KG1 (cell line): Measurements from ENCODE around the gene TNC.
"Not testable (repeated sequence)": the region's sequence is repeated elsewhere in the genome, so short reads cannot be mapped to it uniquely, and the experiment has no call there.

ENCODE experiments used
- DNase-seq: peaks from one replicate; lab custom pipeline; 2025; lab: John Stamatoyannopoulos, UW

Gene TNC

DNA sequence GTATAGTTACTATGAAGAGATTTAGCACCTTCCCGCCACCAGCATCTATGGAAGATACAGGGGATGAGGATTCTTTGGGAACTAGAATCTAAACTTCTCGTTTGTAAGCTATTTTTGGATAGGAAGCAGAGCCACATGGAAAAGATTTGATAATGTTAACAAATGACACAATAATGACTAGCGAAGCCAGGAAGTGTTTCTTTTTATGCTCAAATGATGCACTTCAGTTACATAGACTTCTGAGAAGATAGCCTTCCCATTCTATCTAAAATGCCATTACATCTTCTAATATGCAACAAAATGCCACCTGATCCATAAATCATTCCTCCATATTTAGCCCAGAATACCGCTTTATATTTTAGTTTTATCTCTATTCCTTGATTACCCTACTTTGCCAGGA lies 17.0 kb upstream of the TNC start:
- DNase-seq, result no peak

GRCh38 chr9:115133649-115134048 lies 15.7 kb upstream of the TNC start:
- DNase-seq, result no peak

DNA sequence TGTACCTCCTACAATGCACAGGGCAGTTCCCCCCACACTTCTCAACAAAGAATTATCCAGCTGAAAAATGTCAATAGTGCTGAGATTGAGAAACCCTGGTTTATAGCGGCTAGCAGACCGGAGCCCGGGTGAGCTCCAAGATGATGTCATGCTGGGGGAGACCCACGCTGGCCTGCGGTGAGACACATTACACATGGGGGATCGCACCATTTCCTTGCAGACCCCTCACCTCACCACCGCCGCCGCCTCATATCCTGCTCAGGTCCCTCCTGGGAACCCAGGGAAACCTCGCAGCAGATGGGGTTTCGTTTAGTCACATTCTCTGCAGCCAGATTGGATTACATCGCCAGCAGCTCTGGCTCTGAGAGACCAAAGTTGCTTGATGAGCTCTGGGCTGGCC lies 14.7 kb upstream of the TNC start:
- DNase-seq, result no peak

DNA sequence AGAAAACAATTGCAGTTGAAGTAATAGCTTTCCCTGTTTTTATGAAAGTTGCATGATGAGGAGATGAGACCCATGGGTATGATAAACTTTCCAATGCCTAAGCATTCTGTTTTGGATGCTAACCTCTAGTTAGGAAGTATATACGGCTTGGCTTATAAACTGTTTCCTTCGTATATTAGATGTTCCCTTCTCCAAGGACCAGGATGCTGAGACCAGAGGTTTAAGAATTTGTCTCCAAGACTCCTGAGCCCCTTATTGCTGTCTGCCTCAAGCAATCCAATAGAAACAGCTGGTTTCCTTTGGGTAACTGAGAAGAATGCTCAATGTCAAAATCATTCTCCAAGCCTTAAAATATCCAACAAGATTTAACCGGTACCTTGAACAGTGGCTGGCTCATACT lies 12.2 kb upstream of the TNC start:
- no peak for DNase-seq

GRCh38 chr9:115128726-115129125 lies 10.8 kb upstream of the TNC start:
- not testable (repeated sequence) for DNase-seq

DNA sequence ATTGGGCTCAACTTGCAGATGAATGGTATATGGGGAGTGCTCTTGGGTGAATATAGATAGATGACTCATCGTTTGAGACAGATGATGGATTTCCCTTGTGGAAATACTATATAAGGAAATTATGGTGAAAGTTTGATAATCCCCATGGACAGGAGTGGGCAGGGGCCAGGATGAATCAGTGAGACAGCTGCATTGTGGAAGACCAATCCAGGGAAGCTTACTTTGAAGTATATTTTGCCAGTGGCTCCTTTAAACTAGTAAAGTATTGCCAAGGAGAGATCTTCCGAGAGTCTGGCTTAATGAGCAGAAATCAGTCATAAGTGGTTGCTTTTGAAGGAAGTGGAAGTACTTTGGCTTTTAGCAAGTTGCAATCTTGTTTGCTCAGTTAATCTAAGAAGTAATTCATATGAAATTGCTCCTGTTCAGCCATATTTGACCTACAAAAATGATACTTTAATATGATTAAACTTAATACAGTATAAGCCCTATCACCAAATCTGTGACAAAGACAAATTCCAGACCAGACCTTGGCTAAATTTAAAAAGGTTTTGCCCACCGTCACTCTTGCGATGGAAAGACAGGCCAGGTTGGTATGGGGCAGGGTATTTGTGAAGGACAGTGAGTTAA lies 9.3 kb upstream of the TNC start:
- no peak for DNase-seq

DNA sequence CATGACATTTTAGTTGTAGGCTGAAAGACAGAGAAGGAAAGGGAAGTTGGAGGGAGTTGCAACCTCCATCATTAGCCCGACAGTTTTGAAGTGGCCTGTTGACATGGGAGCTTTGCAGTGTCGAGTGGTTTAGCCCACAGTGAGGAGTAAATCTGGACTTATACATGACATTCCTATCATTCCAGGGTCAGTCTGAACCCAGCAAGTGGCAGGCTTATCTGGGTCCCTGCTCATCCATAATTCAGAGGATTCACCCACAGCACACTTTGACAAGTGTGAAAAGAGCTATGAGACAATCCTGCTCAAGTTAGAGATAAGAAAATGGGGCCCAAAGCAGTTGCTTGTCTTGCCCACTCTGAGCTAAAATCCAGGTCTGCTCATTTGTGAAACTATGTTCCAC lies 8.4 kb upstream of the TNC start:
- no peak for DNase-seq

GRCh38 chr9:115122937-115123336 lies 5.0 kb upstream of the TNC start:
- no peak for DNase-seq

DNA sequence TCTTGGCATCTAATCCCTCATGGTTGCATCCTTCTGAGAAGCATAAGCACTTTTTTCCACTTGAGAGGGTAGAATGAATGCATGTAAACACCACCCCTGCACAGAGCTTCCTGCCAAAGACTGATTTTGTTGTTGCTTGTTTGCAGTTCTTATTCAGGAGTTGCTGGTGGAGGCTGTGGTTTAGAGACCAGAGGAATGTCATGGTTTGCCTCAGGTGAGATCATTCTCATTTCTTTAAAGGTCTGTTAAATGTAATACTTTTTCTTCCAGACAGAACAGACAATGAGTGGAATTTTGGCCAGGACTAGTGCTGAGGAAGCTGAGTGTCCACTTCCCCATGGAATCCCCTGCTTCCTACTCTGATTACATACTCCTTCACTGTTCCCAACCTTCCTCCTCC lies 3.2 kb upstream of the TNC start:
- DNase-seq, result no peak

- DNase-seq, result no peak
Observed at GRCh38 chr9:115118879-115119218, 892 bp upstream of the TNC start.

- DNase-seq, result no peak
Observed at GRCh38 chr9:115116421-115117284, 1.3 kb downstream of the TNC start.

DNA sequence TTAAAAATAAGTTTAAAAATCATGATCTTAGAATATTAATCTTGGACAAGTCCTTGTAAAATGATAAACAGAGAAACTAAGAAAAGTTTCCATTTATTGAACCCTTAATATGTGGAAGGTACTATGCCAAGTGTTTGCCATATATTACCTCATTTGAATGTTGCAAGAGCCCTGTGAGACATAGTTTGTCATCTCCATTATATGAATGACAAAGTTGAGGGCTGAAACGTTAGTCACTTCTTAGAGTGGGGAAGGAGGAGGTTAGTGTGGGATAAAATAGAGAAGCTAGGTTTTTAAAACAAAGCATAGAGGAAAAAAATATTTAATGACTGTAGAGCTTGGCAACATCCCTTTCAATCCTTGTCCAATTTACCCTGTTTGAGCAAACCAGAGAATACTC lies 2.0 kb downstream of the TNC start:
- DNase-seq, result no peak

- no peak for DNase-seq
Observed at GRCh38 chr9:115115117-115115880, 2.7 kb downstream of the TNC start.

DNA sequence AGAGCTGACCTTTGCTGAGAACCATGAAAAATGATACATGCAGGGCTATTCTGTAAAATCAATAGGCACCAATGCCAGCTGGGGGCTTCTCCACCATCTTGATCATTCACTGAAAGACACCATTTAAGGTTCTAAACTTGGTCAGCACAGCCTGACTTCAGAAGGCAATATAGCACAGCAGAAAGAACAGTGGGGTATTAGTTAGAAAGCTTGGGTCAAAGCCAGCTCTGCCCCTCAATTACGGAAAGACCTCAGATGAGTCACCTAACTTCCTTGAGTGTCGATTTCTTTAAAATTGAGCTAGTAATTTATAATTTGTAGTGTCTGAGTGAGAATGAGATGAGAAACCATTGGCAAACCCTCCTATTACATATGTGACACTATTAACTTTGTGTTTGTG lies 3.4 kb downstream of the TNC start:
- DNase-seq, result no peak

- no peak for DNase-seq
Observed at GRCh38 chr9:115114084-115114483, 3.9 kb downstream of the TNC start.

GRCh38 chr9:115111874-115112273 lies 6.1 kb downstream of the TNC start:
- DNase-seq, result no peak

DNA sequence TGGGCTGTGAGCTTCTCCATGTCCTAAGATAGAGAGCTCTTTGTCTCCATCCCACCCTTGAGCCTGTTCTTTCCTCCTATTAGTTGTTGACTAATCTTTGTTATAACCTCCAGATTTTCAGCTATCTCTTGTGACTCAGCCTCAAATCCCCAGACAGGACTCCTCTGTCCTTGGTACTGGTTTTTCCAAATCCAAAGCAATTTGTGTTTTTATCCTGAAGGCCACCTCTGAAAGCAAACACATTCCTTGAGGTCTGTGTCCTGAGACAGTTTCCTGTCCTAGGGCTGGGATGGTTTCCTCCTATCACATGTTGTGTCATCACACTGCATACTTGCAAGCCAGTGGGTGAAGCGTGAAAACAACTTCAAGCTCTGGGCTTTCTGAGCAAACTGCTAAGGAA lies 8.5 kb downstream of the TNC start:
- no peak for DNase-seq

- DNase-seq, result no peak
Observed at GRCh38 chr9:115107701-115108100, 10.3 kb downstream of the TNC start.

DNA sequence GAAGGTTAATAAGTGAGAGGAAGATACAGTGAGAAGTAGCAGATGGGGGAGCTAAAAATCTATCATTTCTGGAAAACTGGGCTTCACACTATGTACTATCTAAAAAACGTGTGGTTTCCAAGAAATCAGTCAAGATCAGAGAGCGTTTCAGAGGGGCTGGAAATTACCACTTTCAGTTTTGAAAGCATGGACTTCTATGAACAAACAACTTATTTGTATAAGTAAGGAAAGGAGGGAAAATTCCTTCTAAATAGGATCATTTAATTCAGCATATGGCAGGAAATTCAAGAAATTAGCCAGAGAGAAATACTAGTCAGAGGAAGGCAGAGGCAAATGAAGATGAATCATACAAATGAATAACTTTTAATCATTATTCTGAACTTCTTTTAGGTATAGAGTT lies 11.3 kb downstream of the TNC start:
- DNase-seq, result no peak

DNA sequence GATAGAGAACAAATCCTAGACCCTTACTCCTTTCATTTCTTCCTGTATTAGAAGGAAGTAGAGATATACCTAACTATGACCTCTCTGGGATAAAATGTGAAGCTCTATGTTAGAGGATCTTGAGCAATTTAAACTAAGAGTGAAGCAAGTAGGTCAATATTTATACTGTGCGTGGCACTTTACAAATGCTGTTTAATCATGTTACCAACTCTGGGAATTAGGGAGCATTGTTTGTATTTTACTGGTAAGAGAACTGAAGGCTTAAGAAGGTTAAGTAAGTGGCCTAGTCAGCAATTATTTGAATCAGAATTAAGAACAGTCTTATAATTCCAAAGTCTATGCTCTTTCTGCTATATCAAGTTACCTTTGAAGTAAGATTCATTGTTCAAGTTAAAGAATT lies 12.0 kb downstream of the TNC start:
- DNase-seq, result no peak

GRCh38 chr9:115104908-115105307 lies 13.0 kb downstream of the TNC start:
- DNase-seq, result no peak

DNA sequence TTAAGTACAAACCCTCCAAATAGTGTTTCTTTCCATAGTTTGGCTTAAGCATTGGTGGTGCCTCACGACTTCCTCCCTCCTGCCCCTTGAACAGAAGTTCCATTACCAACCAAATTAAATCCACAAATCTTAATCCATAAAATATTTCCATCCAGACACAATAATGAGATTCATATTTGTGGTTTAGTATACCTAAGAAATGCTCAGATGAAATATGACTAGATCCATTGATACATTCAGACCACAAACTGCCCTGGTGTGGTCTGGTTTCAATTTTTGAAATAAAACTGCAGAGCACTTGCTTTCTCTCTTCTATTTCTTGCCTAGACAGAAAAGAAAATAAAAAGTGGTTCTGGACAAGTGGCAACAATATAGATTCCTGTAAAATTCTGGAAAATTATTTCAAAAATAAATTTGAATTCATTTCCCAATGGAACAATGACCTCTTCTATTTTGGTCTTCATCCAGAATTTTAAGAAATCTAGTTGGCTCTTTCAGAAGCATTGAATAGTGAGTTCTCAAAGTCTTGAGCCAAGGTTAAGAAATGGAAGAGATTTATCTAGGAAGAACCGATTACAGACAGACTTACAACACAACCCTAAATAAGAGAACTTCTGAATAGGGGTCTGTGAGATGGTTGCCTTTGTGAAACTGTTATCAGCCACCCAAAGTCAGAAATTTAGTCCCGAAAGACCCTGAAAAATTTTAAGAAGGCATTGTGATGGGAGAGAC lies 14.0 kb downstream of the TNC start:
- DNase-seq, result no peak

- DNase-seq, result no peak
Observed at GRCh38 chr9:115099901-115100300, 18.1 kb downstream of the TNC start.
